GM12878 (cell line): ENCODE measurements around the gene TP73. TPM values are rescaled to one million over a fixed set of nuclear protein-coding genes. Genes with fewer than 3 reads are reported as not detected.
A peak's percentile ranks its signal among the peaks of the same experiment; 100 is the strongest.

Experiments used
- ASH2L ChIP-seq: fragments of 300-600, 200-600 bp; sonication (generic); IDR thresholded peaks from 2 replicates; pipeline ENCODE4 v1.6.1; 2017; ENCODE audit warnings: low read depth, mild to moderate bottlenecking, borderline replicate concordance
- CEBPB ChIP-seq, 2 experiments: fragments of 150-350 bp in 1 of 2; IDR thresholded peaks; 2 replicates each; pipeline ENCODE4 v1.6.1; 2012 to 2014; ENCODE audit warnings: low read depth in 2 of 2, low read length in 2 of 2, borderline replicate concordance in 1 of 2, inconsistent platforms in 1 of 2
- CREB1 ChIP-seq: IDR thresholded peaks from 2 replicates; pipeline ENCODE4 v1.6.1; 2012; ENCODE audit warnings: low read depth, mild to moderate bottlenecking, inconsistent platforms
- CREM ChIP-seq: IDR thresholded peaks from 2 replicates; pipeline ENCODE4 v1.6.1; 2014; ENCODE audit warnings: antibody characterized with exemption, low read depth
- EED ChIP-seq: sonication (generic); IDR thresholded peaks from 2 replicates; pipeline ENCODE4 v1.6.1; 2016; ENCODE audit warnings: antibody characterized with exemption, low read depth
- IRF4 ChIP-seq: IDR thresholded peaks from 2 replicates; pipeline ENCODE4 v1.6.1; 2011; ENCODE audit warnings: low read depth, low read length
- JUND ChIP-seq: IDR thresholded peaks from 2 replicates; pipeline ENCODE4 v1.6.1; 2012; ENCODE audit warnings: low read depth, mild to moderate bottlenecking, low read length, improper control_type of control experiment, moderate library complexity
- MTA2 ChIP-seq: fragments of 450-650 bp; IDR thresholded peaks from 2 replicates; pipeline ENCODE4 v1.6.1; 2016; ENCODE audit warnings: low read depth, mild to moderate bottlenecking, moderate library complexity
- MTA3 ChIP-seq: IDR thresholded peaks from 2 replicates; pipeline ENCODE4 v1.6.1; 2012; ENCODE audit warnings: low read length, inconsistent platforms, borderline replicate concordance
- MXI1 ChIP-seq: fragments of 150-350 bp; IDR thresholded peaks from 2 replicates; pipeline ENCODE4 v1.6.1; 2011; ENCODE audit warnings: low read depth, mild to moderate bottlenecking, inconsistent platforms, low read length, improper control_type of control experiment
- PML ChIP-seq: IDR thresholded peaks from 2 replicates; pipeline ENCODE4 v1.6.1; 2012; ENCODE audit warnings: low read length, inconsistent platforms
- POU2F2 ChIP-seq: IDR thresholded peaks from 3 replicates; pipeline ENCODE4 v1.6.1; 2011; ENCODE audit warnings: low read depth, mild to moderate bottlenecking, low read length, borderline replicate concordance
- SIX5 ChIP-seq: IDR thresholded peaks from 2 replicates; pipeline ENCODE4 v1.6.1; 2011; ENCODE audit warnings: mild to moderate bottlenecking, low read depth, low read length, moderate library complexity; ENCODE audit not compliant: severe bottlenecking
- SUPT20H ChIP-seq: IDR thresholded peaks from 2 replicates; pipeline ENCODE4 v1.6.1; 2011; ENCODE audit warnings: low read depth, mild to moderate bottlenecking, low read length, moderate library complexity, borderline replicate concordance; ENCODE audit not compliant: control insufficient read depth
- SUZ12 ChIP-seq: fragments of 200-600 bp; sonication (generic); IDR thresholded peaks from one replicate; pipeline ENCODE4 v1.6.1; 2018; ENCODE audit warnings: antibody characterized with exemption, mild to moderate bottlenecking; ENCODE audit not compliant: unreplicated experiment
- TCF12 ChIP-seq: IDR thresholded peaks from 2 replicates; pipeline ENCODE4 v1.6.1; 2011; ENCODE audit warnings: low read depth, mild to moderate bottlenecking, low read length
- polyA plus RNA-seq, 11 experiments: library from polyadenylated mRNA; depleted of rRNA in 4 of 11; unstranded in 6 of 11; stranded (reverse) in 5 of 11; fragments of >200 nt; fragmentation: Nextera tagmentation in 4 of 11; fragmentation: Illumina TruSeq in 1 of 11; extraction: Ambion mirVana in 4 of 11; extraction: Trizol in 1 of 11; gene quantifications; 1 replicate in 1 of 11; 2 replicates in 10 of 11; pipeline versions ENCODE4 v1.2.1 to v1.2.3, GENCODE V29; 2011 to 2016; ENCODE audit warnings: inconsistent platforms in 2 of 11, missing spikeins in 2 of 11, low read depth in 1 of 11
- total RNA-seq, 4 experiments: library from RNA; depleted of rRNA in 3 of 4; stranded (reverse); fragments of >200 nt in 3 of 4; fragmentation: Illumina TruSeq in 1 of 4; extraction: Trizol in 1 of 4; gene quantifications; 2 replicates each; pipeline versions ENCODE4 v1.2.1 to v1.2.3, GENCODE V29; 2013 to 2021
- TF ChIP-seq, protein P1 (sequence below): IDR thresholded peaks from 2 replicates; pipeline ENCODE4 v1.6.1; 2011; ENCODE audit warnings: borderline replicate concordance, low read depth, mild to moderate bottlenecking, moderate library complexity, mixed read lengths, low read length; ENCODE audit not compliant: insufficient read depth; ENCODE audit errors: extremely low read length
- TF ChIP-seq, protein P2 (sequence below): fragments of 450-650 bp; IDR thresholded peaks from 2 replicates; pipeline ENCODE4 v1.6.1; 2017; ENCODE audit warnings: mild to moderate bottlenecking, low read depth, inconsistent platforms; ENCODE audit not compliant: poor library complexity, severe bottlenecking
- TF ChIP-seq, protein P3 (sequence below): fragments of 450-650 bp; IDR thresholded peaks from 2 replicates; pipeline ENCODE4 v1.6.1; 2014; ENCODE audit warnings: mild to moderate bottlenecking
- TF ChIP-seq, protein P4 (sequence below): fragments of 450-650 bp; IDR thresholded peaks from 2 replicates; pipeline ENCODE4 v1.6.1; 2016; ENCODE audit warnings: mild to moderate bottlenecking, moderate library complexity, borderline replicate concordance
- TF ChIP-seq, protein P5 (sequence below): IDR thresholded peaks from 2 replicates; pipeline ENCODE4 v1.6.1; 2012; ENCODE audit warnings: low read depth, low read length, improper control_type of control experiment

TP73 gene
- total and polyA plus RNA-seq, 10 of the 15 experiments (the other 5 are each of a cell fraction or from before 2014, with no cell fraction given): 0.08 to 54.2 (median 14.9) TPM

DNA sequence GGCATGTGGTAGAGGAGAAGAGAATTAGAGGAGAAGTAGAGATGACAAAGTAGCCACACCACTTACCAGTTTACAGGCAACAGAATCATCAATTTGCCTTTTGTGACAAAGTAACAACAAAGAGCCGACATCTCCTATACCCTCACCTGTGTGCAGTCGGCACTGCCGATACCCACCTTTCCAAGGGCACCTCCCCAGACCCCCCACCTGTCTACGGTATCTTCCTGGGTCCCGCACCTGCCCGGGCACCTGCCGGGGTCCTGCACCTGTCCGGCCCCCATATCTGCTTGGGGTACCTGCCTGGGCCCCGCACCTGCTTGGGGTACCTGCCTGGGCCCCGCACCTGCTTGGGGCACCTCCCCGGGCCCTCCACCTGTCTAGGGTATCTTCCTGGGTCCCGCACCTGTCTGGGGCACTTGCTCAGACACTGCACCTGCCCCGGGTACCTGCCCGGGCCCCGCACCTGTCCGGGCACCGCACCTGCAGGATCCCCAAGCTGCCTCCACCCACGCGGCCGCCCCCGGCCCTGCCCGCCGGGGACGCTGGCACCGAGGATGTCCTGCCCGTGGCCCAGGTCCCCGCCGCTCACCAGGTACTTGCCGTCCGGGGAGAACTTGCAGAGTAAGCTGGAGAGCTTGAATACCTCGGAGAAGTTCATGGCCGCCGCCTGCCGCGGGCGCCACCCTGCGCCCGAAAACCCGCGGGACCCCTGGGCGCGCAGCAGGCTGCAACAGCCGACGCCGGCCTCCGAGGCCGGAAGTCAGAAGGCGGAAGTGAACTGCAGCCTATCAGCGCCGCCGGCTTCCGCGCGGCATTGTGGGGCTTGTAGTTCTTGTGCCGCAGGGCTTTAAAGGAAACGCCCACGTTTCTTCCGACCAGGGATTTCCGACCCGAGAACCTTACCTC, 2.7 kb upstream of the TP73 start, which contains the start of gene WRAP73 (continued):
- TF ChIP-seq SIX5 (peak; percentile 90), MXI1 (peak; percentile 79), JUND (no peak), SUPT20H (no peak), TCF12 (0 out of 2 replicates have a peak, but pooled peaks have one; percentile 3), POU2F2 (peak; percentile 48; the same call in 1 of the 3 replicates), CEBPB (IDR thresholded peaks at IDR 0.05; ENCODE audit: borderline replicate concordance in 1 of 2, low read depth in 2 of 2, low read length in 2 of 2) (no peak), IRF4 (no peak), MTA2 (no peak), CREB1 (peak; percentile 82), EED (no peak), PML (no peak; the same call in 1 of the 2 replicates), CREM (peak; percentile 63), MTA3 (no peak), ASH2L (0 out of 2 replicates have a peak, but pooled peaks have one; percentile 37), SUZ12 (no peak)
- TF ChIP-seq, protein P1, sequence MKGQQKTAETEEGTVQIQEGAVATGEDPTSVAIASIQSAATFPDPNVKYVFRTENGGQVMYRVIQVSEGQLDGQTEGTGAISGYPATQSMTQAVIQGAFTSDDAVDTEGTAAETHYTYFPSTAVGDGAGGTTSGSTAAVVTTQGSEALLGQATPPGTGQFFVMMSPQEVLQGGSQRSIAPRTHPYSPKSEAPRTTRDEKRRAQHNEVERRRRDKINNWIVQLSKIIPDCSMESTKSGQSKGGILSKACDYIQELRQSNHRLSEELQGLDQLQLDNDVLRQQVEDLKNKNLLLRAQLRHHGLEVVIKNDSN: no peak
- TF ChIP-seq, protein P2, sequence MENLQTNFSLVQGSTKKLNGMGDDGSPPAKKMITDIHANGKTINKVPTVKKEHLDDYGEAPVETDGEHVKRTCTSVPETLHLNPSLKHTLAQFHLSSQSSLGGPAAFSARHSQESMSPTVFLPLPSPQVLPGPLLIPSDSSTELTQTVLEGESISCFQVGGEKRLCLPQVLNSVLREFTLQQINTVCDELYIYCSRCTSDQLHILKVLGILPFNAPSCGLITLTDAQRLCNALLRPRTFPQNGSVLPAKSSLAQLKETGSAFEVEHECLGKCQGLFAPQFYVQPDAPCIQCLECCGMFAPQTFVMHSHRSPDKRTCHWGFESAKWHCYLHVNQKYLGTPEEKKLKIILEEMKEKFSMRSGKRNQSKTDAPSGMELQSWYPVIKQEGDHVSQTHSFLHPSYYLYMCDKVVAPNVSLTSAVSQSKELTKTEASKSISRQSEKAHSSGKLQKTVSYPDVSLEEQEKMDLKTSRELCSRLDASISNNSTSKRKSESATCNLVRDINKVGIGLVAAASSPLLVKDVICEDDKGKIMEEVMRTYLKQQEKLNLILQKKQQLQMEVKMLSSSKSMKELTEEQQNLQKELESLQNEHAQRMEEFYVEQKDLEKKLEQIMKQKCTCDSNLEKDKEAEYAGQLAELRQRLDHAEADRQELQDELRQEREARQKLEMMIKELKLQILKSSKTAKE: no peak
- TF ChIP-seq, protein P3, sequence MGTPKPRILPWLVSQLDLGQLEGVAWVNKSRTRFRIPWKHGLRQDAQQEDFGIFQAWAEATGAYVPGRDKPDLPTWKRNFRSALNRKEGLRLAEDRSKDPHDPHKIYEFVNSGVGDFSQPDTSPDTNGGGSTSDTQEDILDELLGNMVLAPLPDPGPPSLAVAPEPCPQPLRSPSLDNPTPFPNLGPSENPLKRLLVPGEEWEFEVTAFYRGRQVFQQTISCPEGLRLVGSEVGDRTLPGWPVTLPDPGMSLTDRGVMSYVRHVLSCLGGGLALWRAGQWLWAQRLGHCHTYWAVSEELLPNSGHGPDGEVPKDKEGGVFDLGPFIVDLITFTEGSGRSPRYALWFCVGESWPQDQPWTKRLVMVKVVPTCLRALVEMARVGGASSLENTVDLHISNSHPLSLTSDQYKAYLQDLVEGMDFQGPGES: no peak
- TF ChIP-seq, protein P4, sequence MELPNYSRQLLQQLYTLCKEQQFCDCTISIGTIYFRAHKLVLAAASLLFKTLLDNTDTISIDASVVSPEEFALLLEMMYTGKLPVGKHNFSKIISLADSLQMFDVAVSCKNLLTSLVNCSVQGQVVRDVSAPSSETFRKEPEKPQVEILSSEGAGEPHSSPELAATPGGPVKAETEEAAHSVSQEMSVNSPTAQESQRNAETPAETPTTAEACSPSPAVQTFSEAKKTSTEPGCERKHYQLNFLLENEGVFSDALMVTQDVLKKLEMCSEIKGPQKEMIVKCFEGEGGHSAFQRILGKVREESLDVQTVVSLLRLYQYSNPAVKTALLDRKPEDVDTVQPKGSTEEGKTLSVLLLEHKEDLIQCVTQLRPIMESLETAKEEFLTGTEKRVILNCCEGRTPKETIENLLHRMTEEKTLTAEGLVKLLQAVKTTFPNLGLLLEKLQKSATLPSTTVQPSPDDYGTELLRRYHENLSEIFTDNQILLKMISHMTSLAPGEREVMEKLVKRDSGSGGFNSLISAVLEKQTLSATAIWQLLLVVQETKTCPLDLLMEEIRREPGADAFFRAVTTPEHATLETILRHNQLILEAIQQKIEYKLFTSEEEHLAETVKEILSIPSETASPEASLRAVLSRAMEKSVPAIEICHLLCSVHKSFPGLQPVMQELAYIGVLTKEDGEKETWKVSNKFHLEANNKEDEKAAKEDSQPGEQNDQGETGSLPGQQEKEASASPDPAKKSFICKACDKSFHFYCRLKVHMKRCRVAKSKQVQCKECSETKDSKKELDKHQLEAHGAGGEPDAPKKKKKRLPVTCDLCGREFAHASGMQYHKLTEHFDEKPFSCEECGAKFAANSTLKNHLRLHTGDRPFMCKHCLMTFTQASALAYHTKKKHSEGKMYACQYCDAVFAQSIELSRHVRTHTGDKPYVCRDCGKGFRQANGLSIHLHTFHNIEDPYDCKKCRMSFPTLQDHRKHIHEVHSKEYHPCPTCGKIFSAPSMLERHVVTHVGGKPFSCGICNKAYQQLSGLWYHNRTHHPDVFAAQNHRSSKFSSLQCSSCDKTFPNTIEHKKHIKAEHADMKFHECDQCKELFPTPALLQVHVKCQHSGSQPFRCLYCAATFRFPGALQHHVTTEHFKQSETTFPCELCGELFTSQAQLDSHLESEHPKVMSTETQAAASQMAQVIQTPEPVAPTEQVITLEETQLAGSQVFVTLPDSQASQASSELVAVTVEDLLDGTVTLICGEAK: peak; percentile 89; the same call in 1 of the 2 replicates
- TF ChIP-seq, protein P5, sequence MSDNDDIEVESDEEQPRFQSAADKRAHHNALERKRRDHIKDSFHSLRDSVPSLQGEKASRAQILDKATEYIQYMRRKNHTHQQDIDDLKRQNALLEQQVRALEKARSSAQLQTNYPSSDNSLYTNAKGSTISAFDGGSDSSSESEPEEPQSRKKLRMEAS: no peak
